ENCODE measurements around the gene GATA6.

DNA sequence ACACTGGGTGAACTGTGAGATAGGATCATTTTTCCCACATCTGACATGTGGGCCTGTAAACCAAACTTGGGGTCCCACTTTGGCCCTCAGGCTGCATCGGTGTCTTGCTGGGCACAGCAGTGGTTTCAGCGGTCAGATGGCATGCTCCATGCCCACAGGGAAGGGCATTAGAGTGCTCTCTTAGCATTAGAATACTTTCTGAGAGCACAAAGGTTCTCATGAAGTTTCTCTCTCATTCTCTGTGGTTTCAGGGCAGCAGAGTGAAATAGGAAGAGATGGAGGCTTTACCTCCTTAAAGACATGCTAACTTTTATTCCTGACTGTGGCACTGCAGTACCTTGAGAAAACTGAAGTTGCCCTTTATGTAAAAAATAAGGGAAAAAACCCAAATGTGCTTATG lies 36.6 kb upstream of the GATA6 start:
- TF ChIP-seq ZSCAN30 (tag by site-specific recombination; IDR thresholded peaks at IDR 0.05) = no peak
- TF ChIP-seq, protein P1, sequence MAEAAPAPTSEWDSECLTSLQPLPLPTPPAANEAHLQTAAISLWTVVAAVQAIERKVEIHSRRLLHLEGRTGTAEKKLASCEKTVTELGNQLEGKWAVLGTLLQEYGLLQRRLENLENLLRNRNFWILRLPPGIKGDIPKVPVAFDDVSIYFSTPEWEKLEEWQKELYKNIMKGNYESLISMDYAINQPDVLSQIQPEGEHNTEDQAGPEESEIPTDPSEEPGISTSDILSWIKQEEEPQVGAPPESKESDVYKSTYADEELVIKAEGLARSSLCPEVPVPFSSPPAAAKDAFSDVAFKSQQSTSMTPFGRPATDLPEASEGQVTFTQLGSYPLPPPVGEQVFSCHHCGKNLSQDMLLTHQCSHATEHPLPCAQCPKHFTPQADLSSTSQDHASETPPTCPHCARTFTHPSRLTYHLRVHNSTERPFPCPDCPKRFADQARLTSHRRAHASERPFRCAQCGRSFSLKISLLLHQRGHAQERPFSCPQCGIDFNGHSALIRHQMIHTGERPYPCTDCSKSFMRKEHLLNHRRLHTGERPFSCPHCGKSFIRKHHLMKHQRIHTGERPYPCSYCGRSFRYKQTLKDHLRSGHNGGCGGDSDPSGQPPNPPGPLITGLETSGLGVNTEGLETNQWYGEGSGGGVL (tag by site-specific recombination; IDR thresholded peaks at IDR 0.05) = no peak

Measured in HEK293 (cell line).